Activated CD4-positive, CD25-positive, alpha-beta regulatory T cell treated with anti-CD3 and anti-CD28 coated beads, Interleukin-2, amount 50 U/mL, for 72 hours (primary cell): Measurements from ENCODE around the gene WDR86.

ENCODE experiments used
- DNase-seq: peaks from one replicate; pipeline ENCODE4 v3.0.0; 2021

WDR86 gene

DNA sequence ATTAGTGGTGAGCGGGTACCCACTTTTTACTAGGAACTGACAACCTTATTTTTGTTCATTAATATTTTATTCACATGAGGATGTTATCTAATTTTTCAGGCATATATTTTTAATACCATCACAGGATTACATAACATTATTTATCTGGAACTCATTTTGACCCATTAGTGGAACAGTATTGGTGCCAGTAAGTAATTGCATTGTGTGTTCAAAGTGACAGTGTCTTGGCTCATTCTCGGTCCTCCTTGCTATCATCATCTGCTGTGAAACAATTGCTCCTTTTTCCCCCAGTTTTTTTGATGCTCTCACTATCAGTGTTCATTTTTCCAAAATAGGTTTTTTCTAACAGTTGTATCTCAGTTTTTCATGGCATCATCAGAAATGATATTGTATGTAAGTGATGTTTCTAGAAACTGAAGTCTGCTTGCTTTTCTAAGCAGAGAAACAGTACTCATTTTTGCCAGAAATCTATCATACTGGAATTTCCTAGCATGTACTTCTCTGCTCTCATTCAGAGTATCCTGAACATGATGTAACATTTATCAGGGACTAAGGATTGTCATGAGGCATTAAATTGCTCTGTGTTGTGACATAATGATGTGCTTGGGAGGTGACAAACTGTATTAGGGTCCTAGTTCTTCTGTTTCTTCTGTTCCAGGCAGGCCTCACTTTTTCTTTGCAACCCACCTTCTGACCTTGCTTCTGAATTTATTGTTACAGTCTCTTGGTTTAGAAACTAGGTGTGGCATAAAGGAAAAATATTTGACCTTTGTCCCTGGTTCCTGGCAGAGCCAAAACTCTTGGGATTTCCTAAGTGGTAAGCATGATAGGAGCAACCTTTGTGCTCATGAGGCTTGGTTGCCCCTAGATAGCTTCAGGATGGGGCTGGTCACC lies 64.0 kb downstream of the WDR86 start:
- no peak for DNase-seq

- DNase-seq, result no peak
These were observed 66.3 kb downstream of the WDR86 start for GRCh38 chr7:151343516-151343915.

DNA sequence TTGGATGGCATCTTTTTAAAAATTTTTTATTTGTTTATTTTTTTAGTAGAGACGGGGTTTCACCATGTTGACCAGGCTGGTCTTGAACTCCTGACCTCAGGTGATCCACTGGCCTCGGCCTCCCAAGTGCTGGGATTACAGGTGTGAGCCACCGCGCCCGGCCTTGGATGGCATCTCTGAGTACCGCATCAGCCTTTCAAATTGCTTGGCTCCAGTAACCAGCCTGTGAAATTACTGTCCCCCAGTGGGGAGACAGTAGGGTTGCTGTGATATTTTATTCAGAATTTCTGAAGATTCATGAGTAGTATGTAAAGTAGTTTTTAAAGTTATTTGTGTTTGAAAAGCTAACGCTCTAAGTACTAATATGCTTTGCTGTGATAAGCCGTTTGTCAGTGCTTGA lies 67.0 kb downstream of the WDR86 start:
- no peak for DNase-seq

DNA sequence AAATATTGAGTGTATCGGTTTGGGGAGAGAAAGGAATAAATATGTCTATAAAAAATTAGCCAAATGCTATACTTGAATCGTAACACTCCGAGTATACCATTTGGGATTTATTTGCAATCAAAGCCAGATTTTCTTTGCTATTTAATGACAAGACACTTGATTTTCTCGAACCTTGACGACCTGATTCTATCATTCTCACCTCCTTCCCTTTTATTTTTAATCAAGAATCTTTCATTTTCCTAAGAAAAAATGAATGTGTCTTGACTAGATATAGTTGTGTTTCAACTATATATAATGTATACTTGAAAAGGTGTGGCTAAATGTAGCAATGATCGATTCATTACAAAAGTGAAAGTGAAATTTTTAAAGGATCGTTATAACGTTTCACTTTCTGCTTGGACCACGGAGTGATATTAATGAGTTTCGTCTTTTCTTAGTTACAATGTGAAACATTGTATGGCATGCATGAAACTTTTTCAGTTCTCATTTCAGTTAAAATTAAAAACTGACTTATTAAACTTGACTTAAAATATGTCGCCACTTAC lies 67.7 kb downstream of the WDR86 start:
- no peak for DNase-seq

- peak; percentile 99 for DNase-seq
These were observed 68.3 kb downstream of the WDR86 start, which contains the start of gene NUB1 for GRCh38 chr7:151341357-151342101. NUB1 (plus strand) TSS chr7:151341812; CDS start chr7:151345350, 3,538 bp downstream.

- DNase-seq, result no peak
These were observed 69.0 kb downstream of the WDR86 start for GRCh38 chr7:151340794-151341356.

GRCh38 chr7:151339651-151340382 lies 70.0 kb downstream of the WDR86 start:
- no peak for DNase-seq

DNA sequence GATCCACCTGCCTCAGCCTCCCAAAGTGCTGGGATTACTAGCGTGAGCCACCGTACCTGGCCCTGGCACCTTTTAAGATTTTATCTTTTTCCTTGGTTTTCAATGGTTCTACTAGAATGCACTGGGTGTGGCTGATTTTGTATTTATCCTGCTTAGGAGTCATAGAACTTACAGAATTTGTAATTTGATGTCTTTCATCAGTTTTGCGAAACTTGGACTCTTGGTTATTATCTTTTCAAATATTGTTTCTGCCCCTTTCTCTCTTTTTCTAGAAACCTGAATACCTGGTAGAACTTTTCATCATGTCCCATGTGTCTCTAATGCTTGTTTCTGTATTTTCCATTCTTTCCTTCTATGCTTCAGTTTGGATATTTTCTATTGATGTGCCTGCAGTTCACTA lies 71.0 kb downstream of the WDR86 start:
- no peak for DNase-seq

GRCh38 chr7:151337346-151337745 lies 72.5 kb downstream of the WDR86 start:
- no peak for DNase-seq

DNA sequence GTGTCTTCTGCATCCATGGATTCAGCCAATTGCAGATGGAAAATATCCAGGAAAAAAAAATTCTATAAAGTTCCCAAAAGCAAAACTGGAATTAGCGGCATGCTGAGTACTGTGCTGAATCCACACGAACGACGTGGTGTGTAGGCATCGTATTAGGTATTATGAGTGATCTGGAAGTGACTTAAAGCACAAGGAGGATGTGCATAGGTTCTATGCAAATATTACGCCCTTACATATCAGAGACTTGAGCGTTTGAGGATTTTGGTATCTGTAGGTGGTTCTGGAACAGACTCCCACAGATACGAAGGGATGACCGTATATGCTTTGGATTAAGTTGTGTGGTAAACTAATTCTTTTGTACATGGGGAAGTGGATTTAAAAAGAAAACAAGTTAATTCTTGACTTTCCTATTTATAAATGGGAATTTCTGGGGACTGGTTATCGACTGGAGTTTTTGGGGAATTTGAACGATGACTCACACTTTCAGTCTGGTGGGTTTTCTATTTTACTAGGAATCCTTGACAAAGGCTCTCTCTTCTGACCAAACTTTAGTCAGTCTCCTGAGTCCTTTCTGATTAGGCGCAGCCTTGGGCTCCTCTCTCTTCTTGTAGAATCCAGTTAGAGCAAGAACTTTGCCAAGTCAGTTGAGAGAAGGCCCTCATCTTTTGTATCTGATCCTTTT lies 73.7 kb downstream of the WDR86 start:
- DNase-seq, result no peak

- no peak for DNase-seq
These were observed 75.2 kb downstream of the WDR86 start for GRCh38 chr7:151334628-151335027.
